ENCODE results near the gene RALY. TPM values are rescaled to one million over a fixed set of nuclear protein-coding genes. Genes with fewer than 3 reads are reported as not detected.

The RALY gene
- total RNA-seq, 1 donor from 2014 or later, result 78.5 TPM

- DNase-seq (ENCODE audit: low spot score in 2 of 2), result no peak
- peaks cover 15 to 20% of the 10 kb centered on the region in 2 donors for H3K36me3 ChIP-seq
- H3K9me3 ChIP-seq, result no peaks in the 10 kb centered on the region
- intact Hi-C loops (cut with DNase I), result no loop called here
- no peak overlapping the region for H3K27ac ChIP-seq
- no peak overlapping the region for H3K4me3 ChIP-seq
- TF ChIP-seq CTCF (IDR thresholded peaks at IDR 0.05), result no peak
- H3K4me1 ChIP-seq, result peaks cover 8 to 28% of the 10 kb centered on the region in 2 donors
- no peaks in the 10 kb centered on the region for H3K27me3 ChIP-seq
These were observed 43.4 kb downstream of the RALY start for GRCh38 chr20:34037121-34037520.

GRCh38 chr20:34037767-34038166 is 44.1 kb downstream of the RALY start:
- Histone ChIP-seq H3K27ac (no peak overlapping the region), H3K9me3 (no peaks in the 10 kb centered on the region), H3K4me1 (peaks cover 8 to 31% of the 10 kb centered on the region in 2 donors), H3K36me3 (peaks cover 13 to 14% of the 10 kb centered on the region in 2 donors), H3K27me3 (no peaks in the 10 kb centered on the region), H3K4me3 (no peak overlapping the region)
- no peak for TF ChIP-seq CTCF (IDR thresholded peaks at IDR 0.05)
- intact Hi-C loops (cut with DNase I), result no loop called here
- DNase-seq (ENCODE audit: low spot score in 2 of 2), result no peak

- no peak for DNase-seq (ENCODE audit: low spot score in 2 of 2)
- Histone ChIP-seq H3K36me3 (no peaks in the 10 kb centered on the region), H3K4me3 (no peak overlapping the region), H3K4me1 (peaks cover 8 to 37% of the 10 kb centered on the region in 2 donors), H3K27me3 (no peaks in the 10 kb centered on the region), H3K27ac (no peak overlapping the region), H3K9me3 (no peaks in the 10 kb centered on the region)
- TF ChIP-seq CTCF (IDR thresholded peaks at IDR 0.05), result no peak
- intact Hi-C loops (cut with DNase I), result no loop called here
These were observed 46.7 kb downstream of the RALY start for GRCh38 chr20:34040300-34040995.

- intact Hi-C loops (cut with DNase I), result no loop called here
- no peaks in the 10 kb centered on the region for H3K27me3 ChIP-seq
- TF ChIP-seq CTCF (IDR thresholded peaks at IDR 0.05), result no peak
- no peak overlapping the region for H3K4me3 ChIP-seq
- no peak overlapping the region for H3K27ac ChIP-seq
- H3K36me3 ChIP-seq, result no peaks in the 10 kb centered on the region
- H3K4me1 ChIP-seq, result peaks cover 8 to 37% of the 10 kb centered on the region in 2 donors
- no peak for DNase-seq (ENCODE audit: low spot score in 2 of 2)
- no peaks in the 10 kb centered on the region for H3K9me3 ChIP-seq
These were observed 47.5 kb downstream of the RALY start for GRCh38 chr20:34041226-34041625.

- Histone ChIP-seq H3K4me1 (peaks cover 8 to 32% of the 10 kb centered on the region in 2 donors), H3K36me3 (no peaks in the 10 kb centered on the region), H3K4me3 (no peak overlapping the region), H3K27ac (no peak overlapping the region), H3K9me3 (no peaks in the 10 kb centered on the region), H3K27me3 (no peaks in the 10 kb centered on the region)
- intact Hi-C loops (cut with DNase I), result no loop called here
- no peak for TF ChIP-seq CTCF (IDR thresholded peaks at IDR 0.05)
- DNase-seq (ENCODE audit: low spot score in 2 of 2), result no peak
These were observed 48.6 kb downstream of the RALY start for GRCh38 chr20:34042262-34042661.
